ENCODE results near the gene NKX2-2. TPM values are rescaled to one million over a fixed set of nuclear protein-coding genes. Genes with fewer than 3 reads are reported as not detected.

Gene NKX2-2
- total and polyA plus RNA-seq, 5 donors = not detected

GRCh38 chr20:21505810-21506530 lies 7.9 kb downstream of the NKX2-2 start:
- intact Hi-C loops (cut with DNase I) = loop anchor here (2.0 to 10.0 kb wide), 6 partner anchors 269 to 671 kb away; no protein-coding TSS in a partner anchor
- no peaks in the 10 kb centered on the region for H3K9me3 ChIP-seq (ENCODE audit: control insufficient read depth, low read length)
- ATAC-seq = peak; percentile 68 to 82
- WGBS = 2% methylated on average over 95 of the region's 95 CpGs
- H3K27ac ChIP-seq (ENCODE audit: low read length) = no peak overlapping the region
- peak in 2 of 3 donors; percentile 74 to 77 for DNase-seq
- no peaks in the 10 kb centered on the region for H3K27me3 ChIP-seq (ENCODE audit: control insufficient read depth, insufficient read depth)
- H3K4me3 ChIP-seq (ENCODE audit: low read length) = peak overlapping the region; percentile 4
- H3K4me1 ChIP-seq (ENCODE audit: control insufficient read depth, insufficient read depth, low read length) = no peaks in the 10 kb centered on the region

GRCh38 chr20:21505161-21505809 lies 8.6 kb downstream of the NKX2-2 start:
- Histone ChIP-seq H3K4me3 (ENCODE audit: low read length) (no peak overlapping the region), H3K27me3 (ENCODE audit: control insufficient read depth, insufficient read depth) (no peaks in the 10 kb centered on the region), H3K27ac (ENCODE audit: low read length) (no peak overlapping the region), H3K9me3 (ENCODE audit: control insufficient read depth, low read length) (no peaks in the 10 kb centered on the region), H3K4me1 (ENCODE audit: control insufficient read depth, insufficient read depth, low read length) (no peaks in the 10 kb centered on the region)
- intact Hi-C loops (cut with DNase I) = loop anchor here (2.0 to 10.0 kb wide), 6 partner anchors 268 to 670 kb away; no protein-coding TSS in a partner anchor
- ATAC-seq (peak; percentile 47 to 80), DNase-seq (peak; percentile 61 to 86 (median 83))
- 3% methylated on average over 36 of the region's 36 CpGs for WGBS

GRCh38 chr20:21504323-21504722 lies 9.5 kb downstream of the NKX2-2 start:
- no peak overlapping the region for H3K27ac ChIP-seq (ENCODE audit: low read length)
- H3K4me3 ChIP-seq (ENCODE audit: low read length) = no peak overlapping the region
- intact Hi-C loops (cut with DNase I) = loop anchor here (2.0 to 10.0 kb wide), 5 partner anchors 268 to 670 kb away; no protein-coding TSS in a partner anchor
- H3K9me3 ChIP-seq (ENCODE audit: control insufficient read depth, low read length) = no peaks in the 10 kb centered on the region
- 71% methylated on average over 7 of the region's 7 CpGs for WGBS
- ATAC-seq = no peak
- H3K27me3 ChIP-seq (ENCODE audit: control insufficient read depth, insufficient read depth) = no peaks in the 10 kb centered on the region
- no peaks in the 10 kb centered on the region for H3K4me1 ChIP-seq (ENCODE audit: control insufficient read depth, insufficient read depth, low read length)
- no peak for DNase-seq

- ATAC-seq (no peak), DNase-seq (no peak)
- H3K27me3 ChIP-seq (ENCODE audit: control insufficient read depth, insufficient read depth) = no peaks in the 10 kb centered on the region
- H3K4me1 ChIP-seq (ENCODE audit: control insufficient read depth, insufficient read depth, low read length) = no peaks in the 10 kb centered on the region
- no peak overlapping the region for H3K4me3 ChIP-seq (ENCODE audit: low read length)
- no peak overlapping the region for H3K27ac ChIP-seq (ENCODE audit: low read length)
- whole genome bisulfite sequencing = 69% methylated on average over 4 of the region's 4 CpGs
- intact Hi-C loops (cut with DNase I) = loop anchor here in 3 of 4 donors (5.0 to 10.0 kb wide), 3 partner anchors 639 to 669 kb away; no protein-coding TSS in a partner anchor
- H3K9me3 ChIP-seq (ENCODE audit: control insufficient read depth, low read length) = no peaks in the 10 kb centered on the region
Observed at GRCh38 chr20:21503345-21503744, 10.5 kb downstream of the NKX2-2 start.

- Histone ChIP-seq H3K27me3 (ENCODE audit: control insufficient read depth, insufficient read depth) (no peaks in the 10 kb centered on the region), H3K4me3 (ENCODE audit: low read length) (no peak overlapping the region), H3K9me3 (ENCODE audit: control insufficient read depth, low read length) (no peaks in the 10 kb centered on the region), H3K4me1 (ENCODE audit: control insufficient read depth, insufficient read depth, low read length) (no peaks in the 10 kb centered on the region), H3K27ac (ENCODE audit: low read length) (no peak overlapping the region)
- no peak for ATAC-seq
- 78% methylated on average over 11 of the region's 11 CpGs for WGBS
- no peak for DNase-seq
- intact Hi-C loops (cut with DNase I) = loop anchor here in 3 of 4 donors (5.0 to 10.0 kb wide), 3 partner anchors 636 to 666 kb away; no protein-coding TSS in a partner anchor
Observed at GRCh38 chr20:21501184-21501583, 12.7 kb downstream of the NKX2-2 start.

GRCh38 chr20:21500599-21500998 lies 13.3 kb downstream of the NKX2-2 start:
- Histone ChIP-seq H3K27me3 (ENCODE audit: control insufficient read depth, insufficient read depth) (no peaks in the 10 kb centered on the region), H3K4me3 (ENCODE audit: low read length) (no peak overlapping the region), H3K4me1 (ENCODE audit: control insufficient read depth, insufficient read depth, low read length) (no peaks in the 10 kb centered on the region), H3K27ac (ENCODE audit: low read length) (no peak overlapping the region), H3K9me3 (ENCODE audit: control insufficient read depth, low read length) (no peaks in the 10 kb centered on the region)
- intact Hi-C loops (cut with DNase I) = loop anchor here in 3 of 4 donors (5.0 to 10.0 kb wide), 3 partner anchors 636 to 666 kb away; no protein-coding TSS in a partner anchor
- no peak for DNase-seq
- ATAC-seq = no peak
- 74% methylated on average over 7 of the region's 7 CpGs for WGBS

- ATAC-seq (no peak), DNase-seq (no peak)
- intact Hi-C loops (cut with DNase I) = loop anchor here in 3 of 4 donors (5.0 to 10.0 kb wide), 3 partner anchors 635 to 665 kb away; no protein-coding TSS in a partner anchor
- no peaks in the 10 kb centered on the region for H3K9me3 ChIP-seq (ENCODE audit: control insufficient read depth, low read length)
- H3K27ac ChIP-seq (ENCODE audit: low read length) = no peak overlapping the region
- no peak overlapping the region for H3K4me3 ChIP-seq (ENCODE audit: low read length)
- no peaks in the 10 kb centered on the region for H3K4me1 ChIP-seq (ENCODE audit: control insufficient read depth, insufficient read depth, low read length)
- WGBS = 65% methylated on average over 7 of the region's 7 CpGs
- H3K27me3 ChIP-seq (ENCODE audit: control insufficient read depth, insufficient read depth) = no peaks in the 10 kb centered on the region
Observed at GRCh38 chr20:21499641-21500040, 14.2 kb downstream of the NKX2-2 start.

GRCh38 chr20:21498635-21499034 lies 15.2 kb downstream of the NKX2-2 start:
- ATAC-seq (no peak), DNase-seq (no peak)
- H3K27ac ChIP-seq (ENCODE audit: low read length) = no peak overlapping the region
- no peaks in the 10 kb centered on the region for H3K27me3 ChIP-seq (ENCODE audit: control insufficient read depth, insufficient read depth)
- no peak overlapping the region for H3K4me3 ChIP-seq (ENCODE audit: low read length)
- WGBS = 37% methylated on average over 4 of the region's 4 CpGs
- no peaks in the 10 kb centered on the region for H3K9me3 ChIP-seq (ENCODE audit: control insufficient read depth, low read length)
- H3K4me1 ChIP-seq (ENCODE audit: control insufficient read depth, insufficient read depth, low read length) = no peaks in the 10 kb centered on the region
- intact Hi-C loops (cut with DNase I) = no loop called here

GRCh38 chr20:21498195-21498594 lies 15.7 kb downstream of the NKX2-2 start:
- no peak for ATAC-seq
- 56% methylated on average over 6 of the region's 6 CpGs for WGBS
- intact Hi-C loops (cut with DNase I) = no loop called here
- H3K4me1 ChIP-seq (ENCODE audit: control insufficient read depth, insufficient read depth, low read length) = no peaks in the 10 kb centered on the region
- no peaks in the 10 kb centered on the region for H3K9me3 ChIP-seq (ENCODE audit: control insufficient read depth, low read length)
- H3K4me3 ChIP-seq (ENCODE audit: low read length) = no peak overlapping the region
- H3K27ac ChIP-seq (ENCODE audit: low read length) = no peak overlapping the region
- H3K27me3 ChIP-seq (ENCODE audit: control insufficient read depth, insufficient read depth) = peaks cover under 1% of the 10 kb centered on the region
- no peak for DNase-seq

GRCh38 chr20:21496452-21496851 lies 17.4 kb downstream of the NKX2-2 start:
- DNase-seq (no peak), ATAC-seq (no peak)
- H3K27me3 ChIP-seq (ENCODE audit: control insufficient read depth, insufficient read depth) = peaks cover 4% of the 10 kb centered on the region
- no peaks in the 10 kb centered on the region for H3K9me3 ChIP-seq (ENCODE audit: control insufficient read depth, low read length)
- 68% methylated on average over 5 of the region's 5 CpGs for WGBS
- H3K4me1 ChIP-seq (ENCODE audit: control insufficient read depth, insufficient read depth, low read length) = no peaks in the 10 kb centered on the region
- intact Hi-C loops (cut with DNase I) = no loop called here
- H3K4me3 ChIP-seq (ENCODE audit: low read length) = no peak overlapping the region
- H3K27ac ChIP-seq (ENCODE audit: low read length) = no peak overlapping the region

- Histone ChIP-seq H3K4me3 (ENCODE audit: low read length) (no peak overlapping the region), H3K9me3 (ENCODE audit: control insufficient read depth, low read length) (no peaks in the 10 kb centered on the region), H3K4me1 (ENCODE audit: control insufficient read depth, insufficient read depth, low read length) (no peaks in the 10 kb centered on the region), H3K27me3 (ENCODE audit: control insufficient read depth, insufficient read depth) (peaks cover 6% of the 10 kb centered on the region), H3K27ac (ENCODE audit: low read length) (no peak overlapping the region)
- intact Hi-C loops (cut with DNase I) = no loop called here
- no peak for ATAC-seq
- 84% methylated on average over 6 of the region's 6 CpGs for WGBS
- no peak for DNase-seq
Observed at GRCh38 chr20:21493049-21493448, 20.8 kb downstream of the NKX2-2 start.
